Endodermal cell (in vitro differentiated cells): ENCODE data around the gene GFPT1. TPM values are rescaled to one million over a fixed set of nuclear protein-coding genes. Genes with fewer than 3 reads are reported as not detected.

ENCODE experiments used
- DNase-seq: peaks from one replicate; pipeline ENCODE4 v3.0.0-alpha.2; 2017
- H3K27ac ChIP-seq: 2 replicates; pipeline ENCODE4 v1.5.1; 2013; ENCODE audit warnings: mild to moderate bottlenecking, low read depth, low read length, moderate library complexity
- H3K27me3 ChIP-seq: 2 replicates; pipeline ENCODE4 v1.6.1; 2013; ENCODE audit warnings: mild to moderate bottlenecking, low read length, moderate library complexity; ENCODE audit not compliant: insufficient read depth, control insufficient read depth, poor library complexity, severe bottlenecking
- H3K36me3 ChIP-seq: 2 replicates; pipeline ENCODE4 v1.7.0; 2013; ENCODE audit warnings: mild to moderate bottlenecking, low read length, moderate library complexity; ENCODE audit not compliant: control insufficient read depth, insufficient read depth
- H3K4me1 ChIP-seq: one replicate; pipeline ENCODE4 v1.7.0; 2013; ENCODE audit warnings: low read length; ENCODE audit not compliant: control insufficient read depth, insufficient read depth
- H3K4me3 ChIP-seq: 2 replicates; pipeline ENCODE4 v1.5.1; 2013; ENCODE audit warnings: mild to moderate bottlenecking, low read length, moderate library complexity
- H3K9ac ChIP-seq: 2 replicates; pipeline ENCODE4 v1.6.1; 2013; ENCODE audit warnings: mild to moderate bottlenecking, low read length, moderate library complexity; ENCODE audit not compliant: poor library complexity, severe bottlenecking; ENCODE audit errors: extremely low read depth
- H3K9me3 ChIP-seq: 2 replicates; pipeline ENCODE4 v1.6.1; 2013; ENCODE audit warnings: mild to moderate bottlenecking, low read length, moderate library complexity; ENCODE audit not compliant: control insufficient read depth
- H3K27ac Mint-ChIP-seq: 2 replicates; pipeline ENCODE4 v1.8.0; 2020; ENCODE audit warnings: mixed read lengths
- H3K27me3 Mint-ChIP-seq: 2 replicates; pipeline ENCODE4 v1.8.0; 2021; ENCODE audit warnings: mild to moderate bottlenecking, mixed read lengths; ENCODE audit not compliant: insufficient read depth
- H3K36me3 Mint-ChIP-seq: 2 replicates; pipeline ENCODE4 v1.8.0; 2020; ENCODE audit warnings: low read depth, mixed read lengths
- H3K4me1 Mint-ChIP-seq: 2 replicates; pipeline ENCODE4 v1.8.0; 2020; ENCODE audit warnings: mixed read lengths
- H3K4me3 Mint-ChIP-seq: 2 replicates; pipeline ENCODE4 v1.8.0; 2020; ENCODE audit warnings: mild to moderate bottlenecking, moderate library complexity, mixed read lengths
- H3K9me3 Mint-ChIP-seq: 2 replicates; pipeline ENCODE4 v1.8.0; 2020; ENCODE audit warnings: mild to moderate bottlenecking, mixed read lengths
- CTCF ChIP-seq: fragments of 200-600 bp; sonication (generic); conservative IDR thresholded peaks from 2 replicates; pipeline ENCODE4 v1.5.0; 2021; ENCODE audit warnings: antibody characterized with exemption, mild to moderate bottlenecking
- WGBS, 2 experiments: methylation state at CpG; one replicate each; pipeline versions ENCODE4 v1.1.5 to v1.1.7; 2013; ENCODE audit warnings: missing lambda C conversion rate in 2 of 2, mixed read lengths in 1 of 2; ENCODE audit not compliant: insufficient coverage in 1 of 2, insufficient read length in 1 of 2; 5-methylcytosine and 5-hydroxymethylcytosine counted together
- total RNA-seq, 2 donors: library from RNA; stranded (reverse); fragmentation: NEBNext Ultra II Directional in 1 of 2; extraction: Animal tissue kit (Norgen Biotek cat#: 25700) in 1 of 2; gene quantifications; 2 replicates in 1 of 2; 3 replicates in 1 of 2; pipeline ENCODE4 v1.2.1, GENCODE V29; 2021

Gene GFPT1
- total RNA-seq, 2 donors from 2014 or later = 79.8 to 95.9 TPM

GRCh38 chr2:69429491-69430183 is 42.6 kb upstream of the GFPT1 start:
- no peaks in the 10 kb centered on the region for H3K9me3 Mint-ChIP-seq
- Histone ChIP-seq H3K9ac (no peak overlapping the region), H3K36me3 (peaks cover 45% of the 10 kb centered on the region), H3K9me3 (no peaks in the 10 kb centered on the region), H3K27me3 (no peaks in the 10 kb centered on the region), H3K27ac (no peak overlapping the region), H3K4me1 (no peaks in the 10 kb centered on the region), H3K4me3 (no peak overlapping the region)
- DNase-seq = no peak
- TF ChIP-seq CTCF = no peak
- H3K27ac Mint-ChIP-seq = no peak overlapping the region
- peaks cover 2% of the 10 kb centered on the region for H3K4me1 Mint-ChIP-seq
- WGBS, 2 experiments = 96 to 100% methylated on average over 5 to 6 of the region's 6 CpGs
- H3K4me3 Mint-ChIP-seq = no peak overlapping the region
- peaks cover 2% of the 10 kb centered on the region for H3K27me3 Mint-ChIP-seq
- peaks cover 32% of the 10 kb centered on the region for H3K36me3 Mint-ChIP-seq

GRCh38 chr2:69428981-69429380 is 42.0 kb upstream of the GFPT1 start:
- peaks cover 32% of the 10 kb centered on the region for H3K36me3 Mint-ChIP-seq
- H3K4me1 ChIP-seq = no peaks in the 10 kb centered on the region
- no peaks in the 10 kb centered on the region for H3K9me3 ChIP-seq
- DNase-seq = no peak
- H3K27ac ChIP-seq = no peak overlapping the region
- H3K9me3 Mint-ChIP-seq = no peaks in the 10 kb centered on the region
- peaks cover 45% of the 10 kb centered on the region for H3K36me3 ChIP-seq
- 94 to 100% methylated on average over 1 of the region's 2 CpGs for WGBS, 2 experiments
- H3K27me3 ChIP-seq = no peaks in the 10 kb centered on the region
- no peak overlapping the region for H3K4me3 ChIP-seq
- H3K27me3 Mint-ChIP-seq = peaks cover 1% of the 10 kb centered on the region
- no peak overlapping the region for H3K4me3 Mint-ChIP-seq
- no peaks in the 10 kb centered on the region for H3K4me1 Mint-ChIP-seq
- no peak for TF ChIP-seq CTCF
- H3K27ac Mint-ChIP-seq = no peak overlapping the region
- H3K9ac ChIP-seq = no peak overlapping the region

GRCh38 chr2:69424419-69424818 is 37.4 kb upstream of the GFPT1 start:
- no peak for TF ChIP-seq CTCF
- Histone ChIP-seq H3K9me3 (no peaks in the 10 kb centered on the region), H3K36me3 (peaks cover 40% of the 10 kb centered on the region), H3K27me3 (no peaks in the 10 kb centered on the region), H3K4me3 (no peak overlapping the region), H3K4me1 (no peaks in the 10 kb centered on the region), H3K9ac (no peak overlapping the region), H3K27ac (no peak overlapping the region)
- DNase-seq = no peak
- Mint-ChIP-seq H3K9me3 (no peaks in the 10 kb centered on the region), H3K27me3 (no peaks in the 10 kb centered on the region), H3K4me1 (no peaks in the 10 kb centered on the region), H3K36me3 (peaks cover 37% of the 10 kb centered on the region), H3K4me3 (no peak overlapping the region), H3K27ac (no peak overlapping the region)
- WGBS, 2 experiments = 71 to 94% methylated on average over 1 to 2 of the region's 2 CpGs
